DOHH2 (cell line): ENCODE results near the gene PITPNM3.

Experiments used
- H3F3A ChIP-seq: fragments of 200-600 bp; sonication (generic), shearing (Covaris generic); 2 replicates; pipeline ENCODE4 v1.6.0; 2016; ENCODE audit warnings: antibody characterized with exemption, mild to moderate bottlenecking; ENCODE audit not compliant: control insufficient read depth, insufficient read depth
- H3K27ac ChIP-seq: fragments of 200-600 bp; sonication (generic); 2 replicates; pipeline ENCODE4 v1.5.1; 2014; ENCODE audit warnings: low read depth, mild to moderate bottlenecking, low read length, moderate library complexity
- H3K27me3 ChIP-seq: fragments of 200-600 bp; sonication (generic); 2 replicates; pipeline ENCODE4 v1.6.1; 2014; ENCODE audit warnings: mild to moderate bottlenecking, low read length, mixed read lengths; ENCODE audit not compliant: control insufficient read depth
- H3K36me3 ChIP-seq: fragments of 200-600 bp; sonication (generic); 2 replicates; pipeline ENCODE4 v1.6.1; 2014; ENCODE audit warnings: mild to moderate bottlenecking, low read length, moderate library complexity, mixed read lengths; ENCODE audit not compliant: control insufficient read depth
- H3K4me1 ChIP-seq: fragments of 200-600 bp; sonication (generic); 2 replicates; pipeline ENCODE4 v1.6.1; 2014; ENCODE audit warnings: mild to moderate bottlenecking, low read length, mixed read lengths; ENCODE audit not compliant: control insufficient read depth
- H3K4me2 ChIP-seq: fragments of 200-600 bp; sonication (generic); 2 replicates; pipeline ENCODE4 v1.6.0; 2014; ENCODE audit warnings: mild to moderate bottlenecking, low read length, moderate library complexity
- H3K4me3 ChIP-seq: fragments of 200-600 bp; sonication (generic); 2 replicates; pipeline ENCODE4 v1.5.1; 2014; ENCODE audit warnings: mild to moderate bottlenecking, low read length, mixed read lengths
- H3K79me2 ChIP-seq: fragments of 200-600 bp; sonication (generic); 2 replicates; pipeline ENCODE4 v1.6.1; 2014; ENCODE audit warnings: mild to moderate bottlenecking, low read length, mixed read lengths; ENCODE audit not compliant: control insufficient read depth
- H3K9me2 ChIP-seq: fragments of 200-600 bp; sonication (generic); replicated peaks from 2 replicates; pipeline ENCODE4 v1.6.1; 2014; ENCODE audit warnings: mild to moderate bottlenecking, low read length, mixed read lengths; ENCODE audit not compliant: control insufficient read depth
- H3K9me3 ChIP-seq: fragments of 200-600 bp; sonication (generic); 2 replicates; pipeline ENCODE4 v1.6.1; 2014; ENCODE audit warnings: antibody characterized with exemption, low read length, mixed read lengths; ENCODE audit not compliant: control insufficient read depth, insufficient read depth
- H4K20me1 ChIP-seq: fragments of 200-600 bp; sonication (generic); 2 replicates; pipeline ENCODE4 v1.6.0; 2014; ENCODE audit warnings: low read depth, mild to moderate bottlenecking, antibody characterized with exemption, low read length, moderate library complexity; ENCODE audit not compliant: control insufficient read depth, insufficient read depth
- EZH2phosphoT487 ChIP-seq: fragments of 200-600 bp; sonication (generic); IDR thresholded peaks from 2 replicates; pipeline ENCODE4 v1.6.1; 2017; ENCODE audit warnings: borderline replicate concordance, mild to moderate bottlenecking, antibody characterized with exemption, low read length, moderate library complexity, mixed read lengths
- TF ChIP-seq, protein P1 (sequence below): fragments of 200-600 bp; sonication (generic); IDR thresholded peaks from one replicate; pipeline ENCODE4 v1.5.1; 2014; ENCODE audit warnings: antibody characterized with exemption, mild to moderate bottlenecking, low read depth, low read length; ENCODE audit not compliant: poor library complexity, severe bottlenecking

PITPNM3 gene

GRCh38 chr17:6569370-6570285 lies 13.3 kb upstream of the PITPNM3 start:
- TF ChIP-seq EZH2phosphoT487, result no peak
- TF ChIP-seq, protein P1, sequence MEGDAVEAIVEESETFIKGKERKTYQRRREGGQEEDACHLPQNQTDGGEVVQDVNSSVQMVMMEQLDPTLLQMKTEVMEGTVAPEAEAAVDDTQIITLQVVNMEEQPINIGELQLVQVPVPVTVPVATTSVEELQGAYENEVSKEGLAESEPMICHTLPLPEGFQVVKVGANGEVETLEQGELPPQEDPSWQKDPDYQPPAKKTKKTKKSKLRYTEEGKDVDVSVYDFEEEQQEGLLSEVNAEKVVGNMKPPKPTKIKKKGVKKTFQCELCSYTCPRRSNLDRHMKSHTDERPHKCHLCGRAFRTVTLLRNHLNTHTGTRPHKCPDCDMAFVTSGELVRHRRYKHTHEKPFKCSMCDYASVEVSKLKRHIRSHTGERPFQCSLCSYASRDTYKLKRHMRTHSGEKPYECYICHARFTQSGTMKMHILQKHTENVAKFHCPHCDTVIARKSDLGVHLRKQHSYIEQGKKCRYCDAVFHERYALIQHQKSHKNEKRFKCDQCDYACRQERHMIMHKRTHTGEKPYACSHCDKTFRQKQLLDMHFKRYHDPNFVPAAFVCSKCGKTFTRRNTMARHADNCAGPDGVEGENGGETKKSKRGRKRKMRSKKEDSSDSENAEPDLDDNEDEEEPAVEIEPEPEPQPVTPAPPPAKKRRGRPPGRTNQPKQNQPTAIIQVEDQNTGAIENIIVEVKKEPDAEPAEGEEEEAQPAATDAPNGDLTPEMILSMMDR, result no peak
- H3K36me3 ChIP-seq, result no peaks in the 10 kb centered on the region
- H3K27ac ChIP-seq, result no peak overlapping the region
- no peaks in the 10 kb centered on the region for H3K9me3 ChIP-seq
- no peaks in the 10 kb centered on the region for H3K27me3 ChIP-seq
- no peaks in the 10 kb centered on the region for H3K79me2 ChIP-seq
- no peaks in the 10 kb centered on the region for H4K20me1 ChIP-seq
- H3K9me2 ChIP-seq, result no peaks in the 10 kb centered on the region
- no peak overlapping the region for H3K4me2 ChIP-seq
- no peaks in the 10 kb centered on the region for H3K4me1 ChIP-seq
- no peaks in the 10 kb centered on the region for H3F3A ChIP-seq
- no peak overlapping the region for H3K4me3 ChIP-seq

- Histone ChIP-seq H3K4me1 (no peaks in the 10 kb centered on the region), H3K27me3 (no peaks in the 10 kb centered on the region), H3K79me2 (no peaks in the 10 kb centered on the region), H3K27ac (no peak overlapping the region), H3K4me2 (no peak overlapping the region), H4K20me1 (no peaks in the 10 kb centered on the region), H3K9me3 (no peaks in the 10 kb centered on the region), H3F3A (no peaks in the 10 kb centered on the region), H3K9me2 (no peaks in the 10 kb centered on the region), H3K36me3 (no peaks in the 10 kb centered on the region), H3K4me3 (no peak overlapping the region)
- TF ChIP-seq, protein P1, result no peak
- no peak for TF ChIP-seq EZH2phosphoT487
Measured at GRCh38 chr17:6568184-6568758, 11.9 kb upstream of the PITPNM3 start.

- no peaks in the 10 kb centered on the region for H3K9me2 ChIP-seq
- H3K79me2 ChIP-seq, result no peaks in the 10 kb centered on the region
- no peaks in the 10 kb centered on the region for H3K4me1 ChIP-seq
- no peak overlapping the region for H3K27ac ChIP-seq
- H3K36me3 ChIP-seq, result no peaks in the 10 kb centered on the region
- TF ChIP-seq, protein P1, result no peak
- TF ChIP-seq EZH2phosphoT487, result no peak
- H3F3A ChIP-seq, result no peaks in the 10 kb centered on the region
- no peak overlapping the region for H3K4me2 ChIP-seq
- H4K20me1 ChIP-seq, result no peaks in the 10 kb centered on the region
- H3K4me3 ChIP-seq, result no peak overlapping the region
- H3K27me3 ChIP-seq, result no peaks in the 10 kb centered on the region
- no peaks in the 10 kb centered on the region for H3K9me3 ChIP-seq
Measured at GRCh38 chr17:6567528-6568183, 11.3 kb upstream of the PITPNM3 start.
